Stimulated activated CD4-positive, alpha-beta T cell treated with anti-CD3 and anti-CD28 coated beads, Interleukin-15, amount 100 ng/mL, for 24 hours (primary cell): Measurements from ENCODE around the gene DNAJC3.
"Not testable (repeated sequence)": the region's sequence is repeated elsewhere in the genome, so short reads cannot be mapped to it uniquely, and the experiment has no call there.

ENCODE experiments used
- DNase-seq: peaks from one replicate; pipeline ENCODE4 v3.0.0-alpha.2; 2020

DNAJC3 gene

DNA sequence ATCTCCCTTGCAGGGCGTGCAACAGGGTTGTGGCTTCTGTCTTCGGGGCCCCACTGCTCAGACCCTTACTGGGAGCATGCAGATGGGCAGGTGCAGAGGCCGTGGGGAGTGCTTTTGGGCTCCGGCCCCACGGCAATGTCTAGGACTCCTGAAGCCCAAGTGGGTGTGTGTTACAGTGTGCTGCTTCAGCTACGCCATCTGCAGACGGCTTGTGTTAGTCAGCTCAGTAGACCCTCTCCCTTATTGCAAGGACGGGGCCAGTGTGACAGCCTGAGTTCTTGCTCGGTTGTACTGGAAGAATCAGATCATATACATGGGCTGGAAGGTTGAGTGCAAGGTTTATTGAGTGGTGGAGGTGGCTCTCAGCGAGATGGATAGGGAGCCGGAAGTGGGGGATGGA lies 39.3 kb downstream of the DNAJC3 start:
- DNase-seq, result no peak

- DNase-seq, result no peak
These were observed 45.3 kb downstream of the DNAJC3 start for GRCh38 chr13:95722241-95722640.

DNA sequence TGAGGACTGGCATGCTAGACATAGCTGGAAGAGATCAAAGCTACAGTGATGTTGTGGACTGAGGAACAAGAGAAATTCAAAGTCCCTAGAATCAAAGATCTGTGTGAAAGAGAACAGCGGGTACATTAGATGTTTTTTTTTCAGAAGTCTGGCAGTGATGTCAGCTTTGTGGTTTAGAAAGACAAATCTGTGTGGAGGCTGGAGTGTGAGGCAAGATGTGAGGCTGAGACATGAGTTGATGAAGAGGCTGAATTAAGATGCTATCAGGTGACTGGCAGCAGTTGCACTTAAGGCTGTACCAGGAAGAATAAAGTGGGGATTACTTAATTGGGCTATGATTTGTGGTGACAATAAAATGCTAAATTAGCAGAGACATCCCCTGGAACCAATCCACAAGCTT lies 46.5 kb downstream of the DNAJC3 start:
- DNase-seq, result no peak

- DNase-seq, result no peak
These were observed 47.3 kb downstream of the DNAJC3 start for GRCh38 chr13:95724252-95724651.

GRCh38 chr13:95726876-95727275 lies 49.9 kb downstream of the DNAJC3 start:
- no peak for DNase-seq

DNA sequence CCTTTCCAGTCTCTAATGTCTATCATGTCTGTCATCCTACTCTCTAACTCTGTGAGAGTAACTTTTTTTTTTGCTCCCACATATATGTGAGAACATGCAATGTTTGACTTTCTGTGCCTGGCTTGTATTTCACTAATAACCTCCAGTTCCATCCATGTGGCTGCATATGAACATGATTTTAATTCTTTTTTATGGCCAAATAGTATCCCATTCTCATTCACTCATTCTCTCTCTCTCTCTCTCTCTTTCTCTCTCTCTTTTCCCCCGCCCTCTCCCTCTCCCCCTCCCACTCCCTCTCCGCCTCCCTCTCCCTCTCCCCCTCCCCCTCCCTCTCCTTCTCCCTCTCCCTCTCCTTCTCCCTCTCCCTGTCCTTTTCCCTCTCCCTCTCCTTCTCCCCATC lies 52.0 kb downstream of the DNAJC3 start:
- no peak for DNase-seq

GRCh38 chr13:95734124-95734523 lies 57.2 kb downstream of the DNAJC3 start:
- DNase-seq, result no peak

- DNase-seq, result not testable (repeated sequence)
These were observed 63.4 kb downstream of the DNAJC3 start for GRCh38 chr13:95740071-95740978.

DNA sequence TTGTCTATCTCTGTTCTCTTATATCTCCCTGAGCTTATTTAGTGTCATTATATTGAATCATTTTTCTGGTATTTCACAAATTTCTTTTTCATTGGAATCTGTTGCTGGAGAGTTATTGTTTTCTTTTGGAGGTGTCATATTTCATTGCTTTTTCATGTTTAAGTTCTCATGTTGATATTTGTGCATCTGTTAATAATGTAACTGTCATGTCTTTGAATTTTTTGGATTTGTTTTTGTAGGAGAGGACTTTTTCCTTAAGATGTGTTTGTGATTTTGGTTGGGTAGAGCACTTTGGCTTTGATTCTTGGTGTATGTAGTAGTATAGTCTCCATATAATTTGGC lies 64.0 kb downstream of the DNAJC3 start:
- DNase-seq, result no peak

DNA sequence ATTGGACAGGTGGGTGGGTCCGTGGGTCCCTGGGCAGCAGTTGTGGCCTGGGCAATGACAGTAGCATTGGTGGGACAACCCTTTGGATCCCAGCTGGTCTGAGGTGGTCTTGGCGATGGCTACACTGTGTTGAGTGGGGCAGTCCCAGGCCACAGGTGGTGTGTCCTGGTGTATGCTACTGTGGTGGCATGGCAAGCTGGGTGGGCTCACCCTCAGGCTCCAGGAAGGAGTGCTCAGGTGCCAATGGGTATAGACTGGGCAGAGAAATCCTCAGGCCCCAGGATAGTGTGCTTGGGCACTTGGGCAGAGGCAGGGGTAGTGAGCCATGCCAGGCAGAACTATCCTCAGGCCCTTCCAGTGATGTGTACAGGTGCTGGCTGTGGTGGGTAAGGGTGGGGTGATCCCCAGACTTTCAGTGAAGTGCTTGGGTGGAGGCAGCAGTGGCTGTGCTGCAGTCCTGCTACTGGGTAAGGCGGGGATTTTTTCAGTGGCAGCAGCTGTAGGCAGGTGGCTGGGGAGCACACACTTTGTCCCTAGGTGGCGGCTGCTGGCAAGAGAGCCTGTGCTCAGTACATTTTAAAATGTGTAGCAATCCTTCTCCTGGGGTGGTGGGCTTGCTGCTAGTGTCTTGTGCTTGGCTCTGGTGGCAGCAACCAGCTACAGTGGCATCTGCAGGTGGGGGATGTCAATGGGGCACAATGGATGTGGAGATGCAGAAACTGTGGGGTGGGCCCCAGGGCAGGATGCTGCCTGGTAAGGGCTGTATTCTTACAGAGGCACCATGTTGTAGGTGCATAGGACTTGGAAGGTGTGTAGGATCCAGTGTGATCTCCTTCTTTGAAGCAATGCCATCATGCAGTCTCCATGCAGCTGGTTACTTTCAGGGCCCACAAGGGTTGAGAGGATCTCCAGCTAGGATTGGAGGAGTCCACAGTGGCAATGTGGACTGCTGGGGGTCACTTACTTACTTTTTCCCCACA lies 64.9 kb downstream of the DNAJC3 start:
- no peak for DNase-seq

GRCh38 chr13:95743192-95743591 lies 66.3 kb downstream of the DNAJC3 start:
- no peak for DNase-seq

DNA sequence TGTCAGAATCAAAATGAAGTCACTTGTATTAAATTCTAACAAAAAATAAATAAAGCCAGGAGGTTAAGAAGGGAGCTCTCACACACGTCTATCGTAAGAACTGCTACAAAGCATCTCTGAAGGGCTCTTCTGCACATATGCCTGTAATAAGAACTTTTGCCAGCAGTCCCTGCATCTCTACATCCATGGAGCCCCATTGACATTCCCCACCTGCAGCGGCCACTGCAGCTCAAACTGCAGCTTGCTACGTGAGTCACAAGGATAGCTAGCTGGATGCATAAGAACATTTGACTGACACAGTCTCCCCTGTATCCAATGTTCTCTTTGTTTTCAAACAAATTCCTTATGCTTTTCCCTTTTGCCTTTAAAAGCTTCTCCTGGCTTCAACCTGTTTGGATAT lies 68.3 kb downstream of the DNAJC3 start:
- no peak for DNase-seq

DNA sequence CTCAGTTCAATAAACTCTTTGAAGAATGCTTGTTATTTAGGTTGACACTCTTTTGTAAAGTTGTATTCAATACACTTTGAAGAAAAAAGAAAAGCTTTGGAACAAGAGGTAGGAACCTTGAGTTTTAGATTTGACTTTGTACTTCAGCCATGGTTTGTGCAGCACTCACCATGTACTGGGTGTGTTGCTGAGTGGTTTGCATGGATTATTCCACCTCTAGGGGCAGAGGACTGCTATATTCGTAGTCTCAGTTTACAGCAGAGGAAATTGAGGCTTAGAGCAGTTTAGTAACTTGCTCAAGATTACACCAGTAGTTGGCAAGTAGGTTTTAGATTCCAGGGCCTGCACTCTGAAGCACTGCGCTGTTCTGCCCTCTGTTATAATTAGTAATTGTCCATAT lies 68.8 kb downstream of the DNAJC3 start:
- no peak for DNase-seq

DNA sequence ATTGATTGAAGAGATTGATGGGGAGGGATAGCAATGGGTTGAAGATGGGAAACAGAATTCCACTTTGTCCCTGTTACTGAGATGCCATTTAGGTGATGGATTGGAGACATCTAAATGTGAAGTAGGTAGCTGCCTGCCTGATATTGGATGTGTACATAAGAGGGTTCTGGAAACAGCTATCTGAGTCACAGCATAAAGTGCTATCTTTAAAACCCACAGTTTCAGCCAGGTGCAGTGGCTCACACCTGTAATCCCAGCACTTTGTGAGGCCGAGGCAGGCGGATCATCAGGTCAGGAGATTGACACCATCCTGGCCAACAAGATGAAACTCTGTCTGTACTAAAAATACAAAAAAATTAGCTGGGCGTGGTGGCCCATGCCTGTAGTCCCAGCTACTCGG lies 72.6 kb downstream of the DNAJC3 start:
- DNase-seq, result no peak

DNA sequence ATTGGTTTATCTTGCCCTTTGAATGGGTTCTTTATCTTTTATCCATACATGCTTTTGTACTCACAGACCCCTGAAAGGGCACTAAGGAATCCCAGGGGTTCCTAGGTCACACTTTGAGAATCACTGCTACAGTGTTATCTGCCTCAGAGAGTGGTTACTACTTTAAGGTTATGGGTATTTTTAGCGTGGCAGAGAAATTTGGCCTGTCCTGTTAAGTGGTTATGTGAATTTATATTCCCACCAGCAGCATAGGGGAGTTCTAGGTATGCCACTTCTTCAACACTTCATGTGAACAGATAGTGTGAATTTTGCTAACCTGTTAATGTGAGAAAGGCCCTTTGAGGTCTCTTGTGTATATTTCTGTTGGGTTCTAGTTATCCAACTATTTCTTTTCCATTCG lies 75.7 kb downstream of the DNAJC3 start:
- no peak for DNase-seq

GRCh38 chr13:95754069-95754468 lies 77.1 kb downstream of the DNAJC3 start:
- no peak for DNase-seq

- no peak for DNase-seq
These were observed 79.1 kb downstream of the DNAJC3 start for GRCh38 chr13:95756072-95756471.

DNA sequence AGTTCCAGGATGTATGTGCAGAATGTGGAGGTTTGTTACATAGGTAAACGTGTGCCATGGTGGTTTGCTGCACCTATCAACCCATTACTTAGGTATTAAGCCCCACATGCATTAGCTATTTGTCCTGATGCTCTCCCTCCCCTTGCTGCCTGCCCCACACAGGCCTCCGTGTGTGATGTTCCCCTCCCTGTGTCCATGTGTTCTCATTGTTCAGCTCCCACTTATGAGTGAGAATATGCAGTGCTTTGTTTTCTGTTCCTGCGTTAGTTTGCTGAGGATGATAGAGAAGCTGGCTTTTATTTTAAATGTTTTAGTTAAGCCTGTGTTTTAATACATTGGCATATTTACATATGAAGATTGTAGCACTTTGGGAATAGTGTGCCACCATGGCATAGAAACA lies 85.7 kb downstream of the DNAJC3 start:
- DNase-seq, result not testable (repeated sequence)

GRCh38 chr13:95763601-95764000 lies 86.7 kb downstream of the DNAJC3 start:
- no peak for DNase-seq

GRCh38 chr13:95771905-95772304 lies 95.0 kb downstream of the DNAJC3 start:
- no peak for DNase-seq

GRCh38 chr13:95779522-95779921 lies 102.6 kb downstream of the DNAJC3 start:
- no peak for DNase-seq

GRCh38 chr13:95781016-95781415 lies 104.1 kb downstream of the DNAJC3 start:
- DNase-seq, result no peak

DNA sequence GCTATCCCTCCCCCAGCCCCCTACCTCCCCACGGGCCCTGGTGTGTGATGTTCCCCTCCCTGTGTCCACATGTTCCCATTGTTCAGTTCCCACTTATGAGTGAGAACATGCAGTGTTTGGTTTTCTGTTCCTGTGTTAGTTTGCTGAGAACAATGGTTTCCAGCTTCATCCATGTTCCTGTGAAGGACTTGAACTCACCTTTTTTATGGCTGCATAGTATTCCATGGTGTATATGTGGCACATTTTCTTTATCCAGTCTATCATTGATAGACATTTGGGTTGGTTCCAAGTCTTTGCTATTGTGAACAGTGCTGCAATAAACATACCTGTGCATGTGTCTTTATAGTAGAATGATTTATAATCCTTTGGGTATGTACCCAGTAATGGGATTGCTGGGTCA lies 105.0 kb downstream of the DNAJC3 start:
- not testable (repeated sequence) for DNase-seq

DNA sequence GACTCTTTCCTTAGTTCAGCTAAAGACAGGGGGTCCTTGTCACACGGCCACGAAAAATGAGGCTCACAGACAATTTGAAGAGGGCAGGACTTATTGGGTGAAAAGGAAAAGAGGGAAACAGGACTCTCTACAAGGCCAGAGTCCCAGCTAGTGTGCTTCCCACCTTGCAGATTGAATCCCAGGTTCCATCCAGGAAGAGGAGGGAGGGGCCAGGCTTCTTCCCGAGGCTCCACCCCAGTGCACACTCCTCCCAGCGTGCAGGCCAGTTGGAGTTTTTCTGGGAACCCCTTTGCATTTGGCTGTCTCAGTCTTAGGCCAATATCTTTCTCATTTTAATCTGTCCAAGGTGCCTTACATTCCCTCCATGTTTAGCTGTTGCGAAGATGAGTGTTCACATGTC lies 106.8 kb downstream of the DNAJC3 start:
- DNase-seq, result no peak
